SK-N-MC (cell line): Measurements from ENCODE around the gene MEIS2.
"Not testable (repeated sequence)": the region's sequence is repeated elsewhere in the genome, so short reads cannot be mapped to it uniquely, and the experiment has no call there.

Source experiments
- DNase-seq: peaks from one replicate; pipeline ENCODE4 v3.0.0-alpha.2; 2011; ENCODE audit warnings: low read depth, low spot score
- H3K27ac ChIP-seq: fragments of 200-600 bp; sonication (generic); 2 replicates; pipeline ENCODE4 v1.5.1; 2016; ENCODE audit warnings: mixed run types
- H3K36me3 ChIP-seq: fragments of 200-600 bp; sonication (generic); 2 replicates; pipeline ENCODE4 v1.6.1; 2017; ENCODE audit warnings: antibody characterized with exemption, low read length, mixed read lengths; ENCODE audit not compliant: insufficient read depth
- H3K4me3 ChIP-seq: fragments of 200-600 bp; sonication (generic); 2 replicates; pipeline ENCODE4 v1.5.1; 2016
- H3K9ac ChIP-seq: fragments of 200-600 bp; sonication (generic); 2 replicates; pipeline ENCODE4 v1.8.0; 2017; ENCODE audit warnings: mixed run types, mixed read lengths; ENCODE audit not compliant: insufficient read length
- H3K9me3 ChIP-seq: fragments of 200-600 bp; sonication (generic); 2 replicates; pipeline ENCODE4 v1.6.1; 2017; ENCODE audit warnings: low read depth, mild to moderate bottlenecking, antibody characterized with exemption, low read length, moderate library complexity, mixed read lengths
- EZH2 ChIP-seq: fragments of 200-600 bp; sonication (generic); IDR thresholded peaks from one replicate; pipeline ENCODE4 v1.6.1; 2017; ENCODE audit warnings: antibody characterized with exemption
- FOXP2 ChIP-seq: optimal IDR thresholded peaks from 2 replicates; pipeline ENCODE3; 2011; ENCODE audit warnings: mild to moderate bottlenecking, moderate library complexity; ENCODE audit not compliant: insufficient read depth; ENCODE audit errors: extremely low read length, control extremely low read depth
- POLR2AphosphoS5 ChIP-seq: IDR thresholded peaks from 2 replicates; pipeline ENCODE4 v1.6.1; 2012; ENCODE audit warnings: mild to moderate bottlenecking, low read depth, low read length, borderline replicate concordance

Gene MEIS2

DNA sequence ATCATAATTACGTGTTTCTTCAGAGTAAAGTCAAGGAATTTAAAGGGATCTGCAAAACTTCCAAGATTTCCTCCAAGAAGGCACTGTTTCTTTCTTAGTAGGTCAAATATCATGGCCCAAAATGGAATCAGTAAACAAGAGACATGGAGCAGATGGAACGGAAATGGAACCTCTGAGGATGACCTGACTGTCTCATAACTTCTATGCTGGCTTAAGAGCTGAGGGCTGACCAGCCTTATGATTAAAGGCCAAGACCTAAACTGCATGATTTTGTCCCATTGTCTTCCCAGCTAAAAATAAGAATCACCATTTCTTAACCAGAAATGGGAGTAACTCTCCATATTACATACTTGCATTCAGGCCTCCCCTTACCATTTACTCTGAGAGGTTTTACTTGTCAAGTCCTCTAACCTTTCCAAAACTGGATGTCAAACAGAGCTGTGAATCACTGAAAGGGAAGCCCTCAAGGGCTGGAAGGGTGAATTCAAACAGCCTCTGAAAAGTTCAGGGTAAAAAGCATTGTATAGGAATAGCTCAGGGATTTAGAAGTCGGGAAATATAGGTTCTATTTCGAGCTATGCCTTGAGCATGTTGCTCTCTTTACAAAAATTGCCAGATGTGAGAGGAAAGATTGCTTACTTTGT is 103.7 kb downstream of the MEIS2 start:
- DNase-seq: no peak
- H3K9me3 ChIP-seq: no peaks in the 10 kb centered on the region
- H3K36me3 ChIP-seq: no peaks in the 10 kb centered on the region
- TF ChIP-seq FOXP2 (no peak), EZH2 (no peak), POLR2AphosphoS5 (no peak)
- no peak overlapping the region for H3K27ac ChIP-seq
- H3K9ac ChIP-seq: no peak overlapping the region
- no peak overlapping the region for H3K4me3 ChIP-seq

GRCh38 chr15:36996121-36996520 is 104.2 kb downstream of the MEIS2 start:
- H3K9ac ChIP-seq: no peak overlapping the region
- H3K27ac ChIP-seq: no peak overlapping the region
- no peak for DNase-seq
- no peaks in the 10 kb centered on the region for H3K9me3 ChIP-seq
- no peak overlapping the region for H3K4me3 ChIP-seq
- H3K36me3 ChIP-seq: no peaks in the 10 kb centered on the region
- TF ChIP-seq EZH2 (no peak), FOXP2 (no peak), POLR2AphosphoS5 (no peak)

DNA sequence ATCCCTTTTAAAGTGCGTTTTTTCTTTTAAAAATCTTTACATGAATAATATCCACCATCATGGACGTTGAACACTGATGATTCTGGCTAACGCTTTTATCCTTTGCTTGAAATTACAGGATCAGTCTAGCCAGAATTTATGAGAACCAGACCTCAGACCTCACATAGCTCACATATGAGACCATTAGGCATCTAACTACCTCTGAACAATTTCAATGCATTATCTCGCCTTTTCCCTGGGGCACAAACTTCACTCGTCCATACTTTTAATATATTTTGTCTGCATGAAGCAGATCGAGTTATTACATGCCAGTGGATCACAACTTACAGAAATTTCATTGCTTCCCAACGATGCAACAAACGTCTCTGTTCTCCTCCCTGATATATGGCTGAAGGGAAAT is 105.6 kb downstream of the MEIS2 start:
- H3K27ac ChIP-seq: no peak overlapping the region
- H3K9ac ChIP-seq: no peak overlapping the region
- DNase-seq: no peak
- no peaks in the 10 kb centered on the region for H3K36me3 ChIP-seq
- H3K4me3 ChIP-seq: no peak overlapping the region
- no peaks in the 10 kb centered on the region for H3K9me3 ChIP-seq
- no peak for TF ChIP-seq POLR2AphosphoS5
- TF ChIP-seq FOXP2: no peak
- no peak for TF ChIP-seq EZH2

DNA sequence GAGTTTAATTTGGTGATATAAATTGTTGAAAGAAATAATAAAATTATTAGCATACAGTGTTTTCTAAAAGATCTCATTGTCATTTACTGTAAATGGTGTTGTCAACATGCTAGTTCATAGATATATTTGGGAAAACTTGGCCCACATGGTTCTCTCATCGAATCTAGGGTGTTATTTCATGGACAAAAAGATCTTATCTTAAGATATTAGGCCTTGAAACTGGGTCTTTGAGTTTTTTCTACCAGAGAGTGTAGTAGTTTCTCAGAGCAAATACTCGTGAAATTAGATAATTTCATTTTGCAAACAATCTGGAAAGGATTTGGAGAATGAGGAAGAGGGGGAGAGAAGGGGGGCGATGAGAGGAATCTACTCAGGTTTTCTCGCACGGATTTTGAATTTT is 107.9 kb downstream of the MEIS2 start:
- Histone ChIP-seq H3K9ac (no peak overlapping the region), H3K4me3 (no peak overlapping the region), H3K36me3 (no peaks in the 10 kb centered on the region), H3K9me3 (no peaks in the 10 kb centered on the region), H3K27ac (no peak overlapping the region)
- TF ChIP-seq EZH2: no peak
- TF ChIP-seq POLR2AphosphoS5: no peak
- TF ChIP-seq FOXP2: no peak
- no peak for DNase-seq

- DNase-seq: no peak
These were observed 111.4 kb downstream of the MEIS2 start for GRCh38 chr15:36988947-36989346.

DNA sequence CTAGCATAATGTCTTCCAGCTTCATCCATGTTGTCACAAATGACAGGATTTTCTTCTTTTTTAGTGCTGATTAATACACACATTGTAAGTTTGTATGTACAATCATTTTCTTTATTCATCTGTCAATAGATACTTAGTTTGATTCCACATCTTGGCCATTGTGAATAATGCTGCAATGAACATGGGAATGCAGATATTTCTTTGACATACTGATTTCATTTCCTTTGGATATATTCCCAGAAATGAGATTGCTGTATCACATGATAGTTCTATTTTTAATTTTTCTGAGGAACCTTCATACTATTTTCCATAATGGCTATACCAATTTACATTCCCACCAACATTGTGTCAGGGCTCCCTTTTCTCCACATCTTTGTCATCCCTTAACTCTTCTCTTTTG is 117.9 kb downstream of the MEIS2 start:
- TF ChIP-seq POLR2AphosphoS5: no peak
- no peak for TF ChIP-seq EZH2
- no peak for TF ChIP-seq FOXP2
- H3K27ac ChIP-seq: no peak overlapping the region
- no peak overlapping the region for H3K4me3 ChIP-seq
- 0 out of 2 replicates have a peak, but pooled peaks cover 5% of the 10 kb centered on the region for H3K36me3 ChIP-seq
- no peaks in the 10 kb centered on the region for H3K9me3 ChIP-seq
- no peak overlapping the region for H3K9ac ChIP-seq
- no peak for DNase-seq

More at GRCh38 chr15:36988947-36989346, 111.4 kb downstream of the MEIS2 start:
- no peaks in the 10 kb centered on the region for H3K9me3 ChIP-seq
- H3K27ac ChIP-seq: no peak overlapping the region
- H3K4me3 ChIP-seq: no peak overlapping the region
- no peak overlapping the region for H3K9ac ChIP-seq
- TF ChIP-seq EZH2 (no peak), FOXP2 (no peak), POLR2AphosphoS5 (no peak)
- 0 out of 2 replicates have a peak, but pooled peaks cover 5% of the 10 kb centered on the region for H3K36me3 ChIP-seq

- not testable (repeated sequence) for H3K36me3 ChIP-seq, DNase-seq, H3K9me3 ChIP-seq, H3K27ac ChIP-seq, H3K4me3 ChIP-seq, H3K9ac ChIP-seq
These were observed 120.1 kb downstream of the MEIS2 start for GRCh38 chr15:36980281-36980680.

GRCh38 chr15:36978625-36979024 is 121.7 kb downstream of the MEIS2 start:
- Histone ChIP-seq H3K27ac (no peak overlapping the region), H3K9ac (no peak overlapping the region)
- no peak for DNase-seq

DNA sequence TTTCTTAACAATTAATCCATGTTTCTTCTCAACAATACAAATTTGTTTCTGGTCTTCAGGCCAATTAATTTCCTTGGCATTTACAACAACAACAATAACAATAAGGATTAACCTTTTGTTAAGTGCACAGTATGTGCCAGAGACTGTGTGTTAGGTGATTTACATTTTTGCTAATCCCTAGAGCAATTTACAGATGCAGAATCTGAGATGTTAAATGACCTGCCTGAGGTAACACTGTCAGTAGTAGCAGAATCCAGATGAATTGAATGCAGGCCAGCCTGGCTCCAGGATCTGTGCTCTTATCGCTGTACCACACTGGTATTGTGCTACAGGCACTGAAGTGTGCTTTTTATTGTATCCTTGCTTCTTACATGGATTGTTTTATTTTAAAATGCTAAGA is 122.2 kb downstream of the MEIS2 start:
- TF ChIP-seq EZH2 (no peak), POLR2AphosphoS5 (no peak), FOXP2 (no peak)
- no peak overlapping the region for H3K27ac ChIP-seq
- no peak overlapping the region for H3K9ac ChIP-seq
- no peak for DNase-seq
- H3K9me3 ChIP-seq: no peaks in the 10 kb centered on the region
- no peaks in the 10 kb centered on the region for H3K36me3 ChIP-seq
- H3K4me3 ChIP-seq: no peak overlapping the region

More at GRCh38 chr15:36978625-36979024, 121.7 kb downstream of the MEIS2 start:
- H3K36me3 ChIP-seq: no peaks in the 10 kb centered on the region
- no peak overlapping the region for H3K4me3 ChIP-seq
- H3K9me3 ChIP-seq: no peaks in the 10 kb centered on the region
- TF ChIP-seq FOXP2 (no peak), EZH2 (no peak), POLR2AphosphoS5 (no peak)
